ENCODE measurements around the gene HS3ST4. TPM values are rescaled to one million over a fixed set of nuclear protein-coding genes. Genes with fewer than 3 reads are reported as not detected.

Gene HS3ST4
- total and polyA plus RNA-seq, 2 experiments from 2014 or later: 0.44 to 2.1 TPM

- Histone ChIP-seq H3K79me2 (replicated peaks; ENCODE audit: insufficient read depth) (no peaks in the 10 kb centered on the region), H3K36me3 (ENCODE audit: insufficient read depth) (peaks cover 5% of the 10 kb centered on the region; the same call in 1 of the 2 replicates), H3K27me3 (ENCODE audit: insufficient read depth) (no peaks in the 10 kb centered on the region), H3K27ac (ENCODE audit: low read depth) (no peak overlapping the region), H2AFZ (no peak overlapping the region), H4K20me1 (replicated peaks; ENCODE audit: insufficient read depth) (no peaks in the 10 kb centered on the region), H3K4me1 (ENCODE audit: insufficient read depth) (no peaks in the 10 kb centered on the region), H3F3A (replicated peaks; ENCODE audit: low read depth) (no peaks in the 10 kb centered on the region), H3K9me2 (ENCODE audit: insufficient read depth) (no peaks in the 10 kb centered on the region), H3K4me2 (no peak overlapping the region), H3K4me3 (no peak overlapping the region)
- Mint-ChIP-seq H3K36me3 (ENCODE audit: low read depth) (peaks cover 19% of the 10 kb centered on the region), H3K27ac (no peak overlapping the region), H3K27me3 (ENCODE audit: insufficient read depth, low read depth, poor library complexity) (no peaks in the 10 kb centered on the region), H3K4me1 (no peaks in the 10 kb centered on the region), H3K9me3 (peaks cover 89% of the 10 kb centered on the region), H3K4me3 (no peak overlapping the region)
- TF ChIP-seq EZH2phosphoT487 (IDR thresholded peaks at IDR 0.05; ENCODE audit: unreplicated experiment) (no peak), NANOG (IDR thresholded peaks at IDR 0.05; ENCODE audit: borderline replicate concordance) (no peak), ZNF114 (CRISPR knock-in tag; IDR thresholded peaks at IDR 0.05) (no peak), CREB1 (CRISPR knock-in tag; IDR thresholded peaks at IDR 0.05; ENCODE audit: low read depth) (no peak), JUNB (IDR thresholded peaks at IDR 0.05; ENCODE audit: unreplicated experiment) (no peak)
- TF ChIP-seq, protein P1, sequence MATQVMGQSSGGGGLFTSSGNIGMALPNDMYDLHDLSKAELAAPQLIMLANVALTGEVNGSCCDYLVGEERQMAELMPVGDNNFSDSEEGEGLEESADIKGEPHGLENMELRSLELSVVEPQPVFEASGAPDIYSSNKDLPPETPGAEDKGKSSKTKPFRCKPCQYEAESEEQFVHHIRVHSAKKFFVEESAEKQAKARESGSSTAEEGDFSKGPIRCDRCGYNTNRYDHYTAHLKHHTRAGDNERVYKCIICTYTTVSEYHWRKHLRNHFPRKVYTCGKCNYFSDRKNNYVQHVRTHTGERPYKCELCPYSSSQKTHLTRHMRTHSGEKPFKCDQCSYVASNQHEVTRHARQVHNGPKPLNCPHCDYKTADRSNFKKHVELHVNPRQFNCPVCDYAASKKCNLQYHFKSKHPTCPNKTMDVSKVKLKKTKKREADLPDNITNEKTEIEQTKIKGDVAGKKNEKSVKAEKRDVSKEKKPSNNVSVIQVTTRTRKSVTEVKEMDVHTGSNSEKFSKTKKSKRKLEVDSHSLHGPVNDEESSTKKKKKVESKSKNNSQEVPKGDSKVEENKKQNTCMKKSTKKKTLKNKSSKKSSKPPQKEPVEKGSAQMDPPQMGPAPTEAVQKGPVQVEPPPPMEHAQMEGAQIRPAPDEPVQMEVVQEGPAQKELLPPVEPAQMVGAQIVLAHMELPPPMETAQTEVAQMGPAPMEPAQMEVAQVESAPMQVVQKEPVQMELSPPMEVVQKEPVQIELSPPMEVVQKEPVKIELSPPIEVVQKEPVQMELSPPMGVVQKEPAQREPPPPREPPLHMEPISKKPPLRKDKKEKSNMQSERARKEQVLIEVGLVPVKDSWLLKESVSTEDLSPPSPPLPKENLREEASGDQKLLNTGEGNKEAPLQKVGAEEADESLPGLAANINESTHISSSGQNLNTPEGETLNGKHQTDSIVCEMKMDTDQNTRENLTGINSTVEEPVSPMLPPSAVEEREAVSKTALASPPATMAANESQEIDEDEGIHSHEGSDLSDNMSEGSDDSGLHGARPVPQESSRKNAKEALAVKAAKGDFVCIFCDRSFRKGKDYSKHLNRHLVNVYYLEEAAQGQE (IDR thresholded peaks at IDR 0.05; ENCODE audit: unreplicated experiment): no peak
- DNase-seq (ENCODE audit: low spot score) (no peak), ATAC-seq (no peak)
Measured at GRCh38 chr16:26012376-26012775, 320.6 kb downstream of the HS3ST4 start.

DNA sequence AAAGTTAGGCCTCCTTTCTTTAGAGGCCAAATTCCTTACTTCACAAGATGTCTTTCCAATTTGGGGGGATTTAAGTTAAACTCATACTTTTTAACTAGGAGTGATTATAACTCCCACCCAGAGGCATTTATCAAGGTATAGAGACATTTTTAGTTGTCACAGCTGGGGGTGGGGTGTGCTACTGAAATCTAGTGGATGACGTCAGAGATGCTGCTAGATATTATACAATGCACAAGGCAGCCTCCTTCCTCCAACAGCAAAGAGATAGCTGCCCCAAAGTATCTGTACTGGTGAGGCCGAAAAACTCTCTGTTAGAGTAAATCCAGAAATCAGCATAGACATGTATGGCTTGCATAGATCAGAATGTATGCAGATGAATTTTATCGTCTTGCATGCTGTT lies 324.0 kb downstream of the HS3ST4 start:
- H3K4me1 ChIP-seq (ENCODE audit: insufficient read depth): peaks cover 5% of the 10 kb centered on the region; the same call in 1 of the 2 replicates
- Mint-ChIP-seq H3K4me3 (no peak overlapping the region), H3K27me3 (ENCODE audit: insufficient read depth, low read depth, poor library complexity) (peaks cover 2% of the 10 kb centered on the region), H3K27ac (no peak overlapping the region), H3K36me3 (ENCODE audit: low read depth) (peaks cover 25% of the 10 kb centered on the region), H3K4me1 (peaks cover 11% of the 10 kb centered on the region), H3K9me3 (peaks cover 87% of the 10 kb centered on the region)
- H3K27me3 ChIP-seq (ENCODE audit: insufficient read depth): no peaks in the 10 kb centered on the region
- no peaks in the 10 kb centered on the region for H3F3A ChIP-seq (replicated peaks; ENCODE audit: low read depth)
- no peaks in the 10 kb centered on the region for H3K79me2 ChIP-seq (replicated peaks; ENCODE audit: insufficient read depth)
- H3K9me2 ChIP-seq (ENCODE audit: insufficient read depth): no peaks in the 10 kb centered on the region
- H4K20me1 ChIP-seq (replicated peaks; ENCODE audit: insufficient read depth): no peaks in the 10 kb centered on the region
- no peak overlapping the region for H3K4me2 ChIP-seq
- H2AFZ ChIP-seq: no peak overlapping the region
- peaks cover 5% of the 10 kb centered on the region; the same call in 1 of the 2 replicates for H3K36me3 ChIP-seq (ENCODE audit: insufficient read depth)
- no peak overlapping the region for H3K27ac ChIP-seq (ENCODE audit: low read depth)
- DNase-seq (ENCODE audit: low spot score) (no peak), ATAC-seq (no peak)
- H3K4me3 ChIP-seq: no peak overlapping the region
- no peak for TF ChIP-seq POLR2AphosphoS5 (IDR thresholded peaks at IDR 0.05; ENCODE audit: low read depth)
- no peak for TF ChIP-seq ZNF462 (CRISPR knock-in tag; IDR thresholded peaks at IDR 0.05)
- TF ChIP-seq NANOG (IDR thresholded peaks at IDR 0.05; ENCODE audit: borderline replicate concordance): no peak
- TF ChIP-seq, protein P2, sequence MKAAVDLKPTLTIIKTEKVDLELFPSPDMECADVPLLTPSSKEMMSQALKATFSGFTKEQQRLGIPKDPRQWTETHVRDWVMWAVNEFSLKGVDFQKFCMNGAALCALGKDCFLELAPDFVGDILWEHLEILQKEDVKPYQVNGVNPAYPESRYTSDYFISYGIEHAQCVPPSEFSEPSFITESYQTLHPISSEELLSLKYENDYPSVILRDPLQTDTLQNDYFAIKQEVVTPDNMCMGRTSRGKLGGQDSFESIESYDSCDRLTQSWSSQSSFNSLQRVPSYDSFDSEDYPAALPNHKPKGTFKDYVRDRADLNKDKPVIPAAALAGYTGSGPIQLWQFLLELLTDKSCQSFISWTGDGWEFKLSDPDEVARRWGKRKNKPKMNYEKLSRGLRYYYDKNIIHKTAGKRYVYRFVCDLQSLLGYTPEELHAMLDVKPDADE (IDR thresholded peaks at IDR 0.05): no peak
- TF ChIP-seq, protein P3, sequence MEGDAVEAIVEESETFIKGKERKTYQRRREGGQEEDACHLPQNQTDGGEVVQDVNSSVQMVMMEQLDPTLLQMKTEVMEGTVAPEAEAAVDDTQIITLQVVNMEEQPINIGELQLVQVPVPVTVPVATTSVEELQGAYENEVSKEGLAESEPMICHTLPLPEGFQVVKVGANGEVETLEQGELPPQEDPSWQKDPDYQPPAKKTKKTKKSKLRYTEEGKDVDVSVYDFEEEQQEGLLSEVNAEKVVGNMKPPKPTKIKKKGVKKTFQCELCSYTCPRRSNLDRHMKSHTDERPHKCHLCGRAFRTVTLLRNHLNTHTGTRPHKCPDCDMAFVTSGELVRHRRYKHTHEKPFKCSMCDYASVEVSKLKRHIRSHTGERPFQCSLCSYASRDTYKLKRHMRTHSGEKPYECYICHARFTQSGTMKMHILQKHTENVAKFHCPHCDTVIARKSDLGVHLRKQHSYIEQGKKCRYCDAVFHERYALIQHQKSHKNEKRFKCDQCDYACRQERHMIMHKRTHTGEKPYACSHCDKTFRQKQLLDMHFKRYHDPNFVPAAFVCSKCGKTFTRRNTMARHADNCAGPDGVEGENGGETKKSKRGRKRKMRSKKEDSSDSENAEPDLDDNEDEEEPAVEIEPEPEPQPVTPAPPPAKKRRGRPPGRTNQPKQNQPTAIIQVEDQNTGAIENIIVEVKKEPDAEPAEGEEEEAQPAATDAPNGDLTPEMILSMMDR (conservative IDR thresholded peaks at IDR 0.05; ENCODE audit: low read depth in 2 of 2): no peak
